ENCODE results near the gene PGR. TPM values are rescaled to one million over a fixed set of nuclear protein-coding genes. Genes with fewer than 3 reads are reported as not detected.

Gene PGR
- total and polyA plus RNA-seq, 2 of the 8 experiments (the other 6 are each of a cell fraction or from before 2014, with no cell fraction given), result 0.03 to 0.35 TPM

DNA sequence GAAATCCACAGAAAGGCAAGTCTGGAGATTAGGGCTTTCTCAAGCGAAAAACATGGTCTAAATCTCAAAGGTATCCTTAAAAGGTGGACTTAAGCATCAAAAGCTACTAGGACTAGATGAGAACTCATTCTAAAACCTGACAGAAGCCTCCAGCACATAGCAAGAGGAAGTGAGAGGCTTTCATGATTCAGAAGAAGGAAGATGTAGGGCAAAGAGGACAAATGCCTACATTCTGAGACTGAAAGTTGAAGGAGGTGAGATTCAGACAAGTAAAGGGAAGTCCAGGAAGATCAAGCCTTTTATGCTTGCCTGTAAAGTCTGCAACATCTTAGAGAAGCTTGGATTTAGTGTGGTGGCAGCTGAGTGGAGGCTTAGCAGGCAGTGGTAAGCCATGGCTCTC, 98.9 kb downstream of the PGR start:
- 65% methylated on average over 1 of the region's 1 CpG; no CpG with 5 or more reads in 1 of the 2 experiments for WGBS, 2 experiments (ENCODE audit: extremely low coverage in 1 of 2, insufficient coverage in 1 of 2, insufficient read length in 1 of 2, insufficient replicate concordance in 2 of 2, low coverage in 1 of 2, low lambda C conversion rate in 2 of 2, missing lambda C conversion rate in 1 of 2)
- H2BK12ac ChIP-seq (ENCODE audit: low read depth, low read length), result no peak overlapping the region
- H3K27me3 ChIP-seq (replicated peaks in 1 of 4; ENCODE audit: control insufficient read depth in 3 of 4, extremely low read depth in 1 of 4, insufficient read depth in 3 of 4, low read length in 3 of 4), result no peaks in the 10 kb centered on the region
- no peaks in the 10 kb centered on the region for H3K79me1 ChIP-seq (ENCODE audit: low read depth, low read length)
- ChIA-PET CTCF (ENCODE audit: partially characterized antibody) (interaction anchor here (0.6 kb wide), 1 partner anchor 83 kb away, joined by 3 read pairs; no protein-coding TSS in a partner anchor), POLR2A (ENCODE audit: partially characterized antibody) (no interaction called here)
- H2BK120ac ChIP-seq (replicated peaks; ENCODE audit: low read depth, low read length), result no peak overlapping the region
- H4K20me1 ChIP-seq (replicated peaks in 1 of 2; ENCODE audit: control insufficient read depth in 1 of 2, insufficient read depth in 2 of 2, low read length in 2 of 2), result no peaks in the 10 kb centered on the region
- H3K4me2 ChIP-seq (ENCODE audit: insufficient read depth in 1 of 2, low read depth in 2 of 2, low read length in 2 of 2), result no peak overlapping the region
- no peaks in the 10 kb centered on the region for H3K4me1 ChIP-seq (replicated peaks in 1 of 4; ENCODE audit: control insufficient read depth in 3 of 4, insufficient read depth in 4 of 4, low read length in 3 of 4)
- H3K14ac ChIP-seq (ENCODE audit: insufficient read length), result no peak overlapping the region
- no peak overlapping the region for H3K23ac ChIP-seq (ENCODE audit: insufficient read length)
- no peak overlapping the region for H3K27ac ChIP-seq (ENCODE audit: low read depth, low read length)
- no peak overlapping the region for H2AFZ ChIP-seq (ENCODE audit: low read length)
- no peak overlapping the region for H4K5ac ChIP-seq (ENCODE audit: insufficient read length, low read depth, low read length)
- H4K91ac ChIP-seq (replicated peaks; ENCODE audit: insufficient read length, low read length), result no peak overlapping the region
- H3K4me3 ChIP-seq (ENCODE audit: extremely low read depth in 1 of 4, insufficient read depth in 2 of 4, low read depth in 3 of 4, low read length in 4 of 4), result no peak overlapping the region
- no peak overlapping the region for H2BK5ac ChIP-seq (ENCODE audit: low read depth, low read length)
- no peak overlapping the region for H2AK5ac ChIP-seq (ENCODE audit: low read depth, low read length)
- no peaks in the 10 kb centered on the region for H3K79me2 ChIP-seq (ENCODE audit: control insufficient read depth in 1 of 2, insufficient read depth in 2 of 2, low read length in 2 of 2)
- no peak overlapping the region for H3K56ac ChIP-seq (replicated peaks; ENCODE audit: insufficient read length, low read depth, low read length)
- DNase-seq (ENCODE audit: low read depth in 1 of 2, low spot score in 2 of 2) (no peak), FAIRE-seq (no peak)
- H2BK15ac ChIP-seq (ENCODE audit: low read length), result no peak overlapping the region
- H2BK20ac ChIP-seq (ENCODE audit: low read length), result no peak overlapping the region
- H3K23me2 ChIP-seq (ENCODE audit: low read depth, low read length), result no peaks in the 10 kb centered on the region
- H3K18ac ChIP-seq (ENCODE audit: extremely low read depth, low read length), result no peak overlapping the region
- H4K8ac ChIP-seq (ENCODE audit: extremely low read depth, insufficient read depth, low read length), result no peak overlapping the region
- H3K9me3 ChIP-seq (ENCODE audit: insufficient read depth in 2 of 2, low read depth in 1 of 2, low read length in 1 of 2), result no peaks in the 10 kb centered on the region
- no peak overlapping the region for H3K4ac ChIP-seq (replicated peaks; ENCODE audit: insufficient read length, low read depth, low read length)
- no peak overlapping the region for H3K9ac ChIP-seq (replicated peaks in 1 of 4; ENCODE audit: extremely low read depth in 1 of 4, low read depth in 3 of 4, low read length in 3 of 4)
- no peaks in the 10 kb centered on the region for H3K36me3 ChIP-seq (ENCODE audit: control insufficient read depth in 2 of 4, insufficient read depth in 4 of 4, low read length in 3 of 4)
- TF ChIP-seq BRCA1 (IDR thresholded peaks at IDR 0.05; ENCODE audit: low read depth, low read length) (no peak), GTF2F1 (IDR thresholded peaks at IDR 0.05; ENCODE audit: borderline replicate concordance, low read depth, low read length) (no peak), EGR1 (IDR thresholded peaks at IDR 0.05; ENCODE audit: borderline replicate concordance, low read depth, low read length) (no peak), BCL11A (IDR thresholded peaks at IDR 0.05; ENCODE audit: low read depth in 2 of 2, low read length in 2 of 2) (no peak), TAF7 (optimal IDR thresholded peaks at IDR 0.05; ENCODE audit: borderline replicate concordance, low read depth, low read length) (no peak), KDM1A (IDR thresholded peaks at IDR 0.05; ENCODE audit: borderline replicate concordance, low read length) (no peak), CHD2 (IDR thresholded peaks at IDR 0.05; ENCODE audit: low read length) (no peak), HDAC6 (IDR thresholded peaks at IDR 0.05; ENCODE audit: low read depth, low read length) (no peak), TCF12 (IDR thresholded peaks at IDR 0.05; ENCODE audit: low read depth, low read length) (no peak), SIRT6 (IDR thresholded peaks at IDR 0.05; ENCODE audit: low read length) (no peak), BACH1 (IDR thresholded peaks at IDR 0.05; ENCODE audit: low read length) (no peak), EZH2 (IDR thresholded peaks at IDR 0.05; ENCODE audit: low read depth, low read length, severe bottlenecking) (no peak), RBBP5 (IDR thresholded peaks at IDR 0.05; ENCODE audit: borderline replicate concordance, low read depth, low read length) (no peak), CHD1 (IDR thresholded peaks at IDR 0.05; ENCODE audit: low read depth, low read length) (no peak), CREB1 (IDR thresholded peaks at IDR 0.05) (no peak)
- TF ChIP-seq, protein P1, sequence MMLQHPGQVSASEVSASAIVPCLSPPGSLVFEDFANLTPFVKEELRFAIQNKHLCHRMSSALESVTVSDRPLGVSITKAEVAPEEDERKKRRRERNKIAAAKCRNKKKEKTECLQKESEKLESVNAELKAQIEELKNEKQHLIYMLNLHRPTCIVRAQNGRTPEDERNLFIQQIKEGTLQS (IDR thresholded peaks at IDR 0.05; ENCODE audit: insufficient read depth, low read depth, low read length), result no peak
